Thymus (tissue), 11 donors: ENCODE data around the gene CCT6B. TPM values are rescaled to one million over a fixed set of nuclear protein-coding genes. Genes with fewer than 3 reads are reported as not detected.
"Not testable (repeated sequence)": the region's sequence is repeated elsewhere in the genome, so short reads cannot be mapped to it uniquely, and the experiment has no call there.

Source experiments
- DNase-seq, 9 donors: peaks; one replicate each; pipeline ENCODE4 v3.0.0-alpha.2; 2013; ENCODE audit warnings: low spot score in 9 of 9, low read depth in 6 of 9, missing footprints in 1 of 9
- H3K27ac ChIP-seq, 2 donors: one replicate each; pipeline ENCODE4 v1.5.1; 2013; ENCODE audit warnings: control low read depth in 1 of 2, low read depth in 1 of 2, low read length in 1 of 2, mild to moderate bottlenecking in 1 of 2, moderate library complexity in 1 of 2
- H3K27me3 ChIP-seq, 2 donors: one replicate each; pipeline ENCODE4 v1.5.1; 2013; ENCODE audit warnings: low read length in 1 of 2; ENCODE audit not compliant: control insufficient read depth in 2 of 2, insufficient read depth in 1 of 2
- H3K36me3 ChIP-seq, 2 donors: one replicate each; pipeline ENCODE4 v1.5.1; 2013; ENCODE audit warnings: low read length in 1 of 2, mild to moderate bottlenecking in 1 of 2, moderate library complexity in 1 of 2; ENCODE audit not compliant: control insufficient read depth in 2 of 2, insufficient read depth in 2 of 2
- H3K4me1 ChIP-seq, 2 donors: one replicate each; pipeline ENCODE4 v1.5.1; 2013; ENCODE audit warnings: low read length in 2 of 2; ENCODE audit not compliant: control insufficient read depth in 2 of 2, insufficient read depth in 2 of 2
- H3K4me3 ChIP-seq, 2 donors: one replicate each; pipeline ENCODE4 v1.5.1; 2013; ENCODE audit warnings: low read length in 2 of 2, control low read depth in 1 of 2, mild to moderate bottlenecking in 1 of 2
- H3K9me3 ChIP-seq, 2 donors: one replicate each; pipeline ENCODE4 v1.5.1; 2013; ENCODE audit warnings: low read length in 1 of 2, mild to moderate bottlenecking in 1 of 2; ENCODE audit not compliant: control insufficient read depth in 2 of 2, insufficient read depth in 1 of 2
- WGBS: extraction: QIAGEN DNeasy Blood & Tissue Kit; methylation state at CpG from one replicate; pipeline ENCODE4 v1.1.7; 2013; 5-methylcytosine and 5-hydroxymethylcytosine counted together
- polyA plus RNA-seq: library from polyadenylated mRNA; stranded (reverse); fragments of 200-250 nt; gene quantifications from one replicate; pipeline ENCODE4 v1.2.3, GENCODE V29; 2013
- total RNA-seq: library from RNA; stranded (reverse); fragments of 120-200 nt; gene quantifications from one replicate; pipeline ENCODE4 v1.2.4, GENCODE V29; 2013
- donor health status: healthy.

Gene CCT6B
- total and polyA plus RNA-seq, 2 donors: 1.3 to 4.0 TPM

GRCh38 chr17:34958438-34958837 is 2.8 kb downstream of the CCT6B start:
- Histone ChIP-seq H3K27me3 (peaks cover 3 to 6% of the 10 kb centered on the region in 2 donors), H3K9me3 (no peaks in the 10 kb centered on the region), H3K36me3 (no peaks in the 10 kb centered on the region), H3K27ac (no peak overlapping the region), H3K4me1 (peaks cover 7 to 8% of the 10 kb centered on the region in 2 donors), H3K4me3 (no peak overlapping the region)
- no peak for DNase-seq
- WGBS: 95% methylated on average over 1 of the region's 1 CpG

- H3K4me3 ChIP-seq, H3K27me3 ChIP-seq, H3K9me3 ChIP-seq, DNase-seq, H3K4me1 ChIP-seq, H3K36me3 ChIP-seq, H3K27ac ChIP-seq: not testable (repeated sequence)
- WGBS: 96% methylated on average over 4 of the region's 4 CpGs
These were observed 10.5 kb downstream of the CCT6B start for GRCh38 chr17:34950780-34951179.

- Histone ChIP-seq H3K4me3 (no peak overlapping the region), H3K27me3 (no peaks in the 10 kb centered on the region), H3K9me3 (no peaks in the 10 kb centered on the region), H3K27ac (no peak overlapping the region), H3K4me1 (no peaks in the 10 kb centered on the region), H3K36me3 (no peaks in the 10 kb centered on the region)
- DNase-seq: no peak
These were observed 31.0 kb downstream of the CCT6B start for GRCh38 chr17:34930283-34930682.

- no peaks in the 10 kb centered on the region for H3K36me3 ChIP-seq
- H3K4me3 ChIP-seq: no peak overlapping the region
- no peak overlapping the region for H3K27ac ChIP-seq
- H3K27me3 ChIP-seq: no peaks in the 10 kb centered on the region
- no peak for DNase-seq
- 95% methylated on average over 3 of the region's 3 CpGs for WGBS
- H3K9me3 ChIP-seq: no peaks in the 10 kb centered on the region
- H3K4me1 ChIP-seq: no peaks in the 10 kb centered on the region
These were observed 34.6 kb downstream of the CCT6B start for GRCh38 chr17:34926661-34927060.

- Histone ChIP-seq H3K27me3 (no peaks in the 10 kb centered on the region), H3K27ac (no peak overlapping the region), H3K36me3 (no peaks in the 10 kb centered on the region), H3K4me1 (no peaks in the 10 kb centered on the region), H3K4me3 (no peak overlapping the region), H3K9me3 (no peaks in the 10 kb centered on the region)
- no peak for DNase-seq
- WGBS: 94% methylated on average over 4 of the region's 4 CpGs
These were observed 40.6 kb downstream of the CCT6B start for GRCh38 chr17:34920676-34921075.

- H3K9me3 ChIP-seq: no peaks in the 10 kb centered on the region
- no peak overlapping the region for H3K4me3 ChIP-seq
- 97% methylated on average over 1 of the region's 1 CpG for WGBS
- DNase-seq: no peak
- no peaks in the 10 kb centered on the region for H3K27me3 ChIP-seq
- no peak overlapping the region for H3K27ac ChIP-seq
- H3K4me1 ChIP-seq: no peaks in the 10 kb centered on the region
- H3K36me3 ChIP-seq: no peaks in the 10 kb centered on the region
These were observed 43.9 kb downstream of the CCT6B start for GRCh38 chr17:34917381-34917780.

- Histone ChIP-seq H3K27me3 (no peaks in the 10 kb centered on the region), H3K27ac (no peak overlapping the region), H3K36me3 (no peaks in the 10 kb centered on the region), H3K4me1 (no peaks in the 10 kb centered on the region), H3K9me3 (no peaks in the 10 kb centered on the region), H3K4me3 (no peak overlapping the region)
- 93% methylated on average over 2 of the region's 2 CpGs for WGBS
- DNase-seq: no peak
These were observed 45.1 kb downstream of the CCT6B start for GRCh38 chr17:34916120-34916519.

- no peaks in the 10 kb centered on the region for H3K27me3 ChIP-seq
- no peak overlapping the region for H3K27ac ChIP-seq
- H3K4me3 ChIP-seq: no peak overlapping the region
- H3K4me1 ChIP-seq: no peaks in the 10 kb centered on the region
- DNase-seq: no peak
- H3K9me3 ChIP-seq: no peaks in the 10 kb centered on the region
- 88% methylated on average over 1 of the region's 1 CpG for whole genome bisulfite sequencing
- H3K36me3 ChIP-seq: no peaks in the 10 kb centered on the region
These were observed 48.3 kb downstream of the CCT6B start for GRCh38 chr17:34913001-34913400.

- Histone ChIP-seq H3K4me1 (no peaks in the 10 kb centered on the region), H3K27ac (no peak overlapping the region), H3K27me3 (no peaks in the 10 kb centered on the region), H3K36me3 (no peaks in the 10 kb centered on the region), H3K9me3 (no peaks in the 10 kb centered on the region), H3K4me3 (no peak overlapping the region)
- WGBS: 47% methylated on average over 5 of the region's 5 CpGs
- DNase-seq: no peak
These were observed 52.2 kb downstream of the CCT6B start for GRCh38 chr17:34909040-34909439.
